GM18520 (cell line): ENCODE measurements around the gene SNX13.

Experiments used
- ATAC-seq: cut with Tn5 transposase; IDR thresholded peaks from one replicate; pipeline ENCODE4 v1.9.1; 2021; ENCODE audit not compliant: unreplicated experiment

Gene SNX13

GRCh38 chr7:17948526-17949238, 8.4 kb upstream of the SNX13 start:
- no peak for ATAC-seq

GRCh38 chr7:17947620-17948019, 7.3 kb upstream of the SNX13 start:
- no peak for ATAC-seq

- ATAC-seq = peak; percentile 69
Measured at GRCh38 chr7:17946591-17946990, 6.3 kb upstream of the SNX13 start.

GRCh38 chr7:17944720-17945119, 4.4 kb upstream of the SNX13 start:
- no peak for ATAC-seq

- ATAC-seq = no peak
Measured at GRCh38 chr7:17943006-17943405, 2.7 kb upstream of the SNX13 start.

- ATAC-seq = no peak
Measured at GRCh38 chr7:17942231-17942630, 1.9 kb upstream of the SNX13 start.

- ATAC-seq = no peak
Measured at GRCh38 chr7:17940951-17941431, 697 bp upstream of the SNX13 start.

- ATAC-seq = peak; percentile 15
Measured at GRCh38 chr7:17939606-17940301, 540 bp downstream of the SNX13 start.

- ATAC-seq = no peak
Measured at GRCh38 chr7:17939211-17939605, 1.1 kb downstream of the SNX13 start.

- peak; percentile 17 for ATAC-seq
Measured at GRCh38 chr7:17937506-17938120, 2.7 kb downstream of the SNX13 start.

- no peak for ATAC-seq
Measured at GRCh38 chr7:17936321-17936720, 4.0 kb downstream of the SNX13 start.

GRCh38 chr7:17934612-17935240, 5.6 kb downstream of the SNX13 start:
- ATAC-seq = no peak

- ATAC-seq = no peak
Measured at GRCh38 chr7:17934094-17934493, 6.2 kb downstream of the SNX13 start.

- ATAC-seq = no peak
Measured at GRCh38 chr7:17932770-17933169, 7.5 kb downstream of the SNX13 start.

- no peak for ATAC-seq
Measured at GRCh38 chr7:17931069-17931468, 9.2 kb downstream of the SNX13 start.

- no peak for ATAC-seq
Measured at GRCh38 chr7:17930546-17930945, 9.7 kb downstream of the SNX13 start.

GRCh38 chr7:17929647-17930395, 10.5 kb downstream of the SNX13 start:
- no peak for ATAC-seq

- no peak for ATAC-seq
Measured at GRCh38 chr7:17928055-17928454, 12.2 kb downstream of the SNX13 start.

GRCh38 chr7:17921857-17922416, 18.4 kb downstream of the SNX13 start:
- no peak for ATAC-seq

GRCh38 chr7:17917842-17918241, 22.5 kb downstream of the SNX13 start:
- ATAC-seq = no peak

- ATAC-seq = no peak
Measured at GRCh38 chr7:17916786-17917185, 23.5 kb downstream of the SNX13 start.
